ENCODE data around the gene KCNK13.

Gene KCNK13

DNA sequence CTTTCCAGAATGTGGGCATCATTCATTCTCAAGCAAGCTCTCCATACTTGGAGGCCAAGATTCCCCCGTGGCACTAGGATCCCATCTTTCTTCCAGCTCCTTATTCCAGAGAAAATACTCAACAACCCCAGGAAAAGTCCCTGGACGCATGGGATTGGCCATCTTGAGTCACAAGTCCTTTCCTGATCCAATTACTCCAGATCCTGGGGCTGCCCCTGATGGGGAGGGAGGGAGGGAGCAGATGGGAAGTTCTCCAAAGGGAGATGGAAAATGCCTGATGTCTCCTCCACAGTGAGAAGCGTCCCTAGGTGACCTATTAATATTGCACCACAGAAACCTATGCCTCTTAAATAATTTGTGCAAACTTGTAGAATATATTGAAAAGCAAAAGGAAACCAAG lies 12.4 kb upstream of the KCNK13 start:
- TF ChIP-seq CTCF (IDR thresholded peaks at IDR 0.05; ENCODE audit: control insufficient read depth, extremely low read depth, insufficient read depth) = no peak
- no peak for DNase-seq (ENCODE audit: low read depth)
- no peak overlapping the region for H3K4me3 ChIP-seq (ENCODE audit: low read depth, low read length)

GRCh38 chr14:90050271-90050670 lies 11.5 kb upstream of the KCNK13 start:
- no peak overlapping the region for H3K4me3 ChIP-seq (ENCODE audit: low read depth, low read length)
- no peak for DNase-seq (ENCODE audit: low read depth)
- no peak for TF ChIP-seq CTCF (IDR thresholded peaks at IDR 0.05; ENCODE audit: control insufficient read depth, extremely low read depth, insufficient read depth)

DNA sequence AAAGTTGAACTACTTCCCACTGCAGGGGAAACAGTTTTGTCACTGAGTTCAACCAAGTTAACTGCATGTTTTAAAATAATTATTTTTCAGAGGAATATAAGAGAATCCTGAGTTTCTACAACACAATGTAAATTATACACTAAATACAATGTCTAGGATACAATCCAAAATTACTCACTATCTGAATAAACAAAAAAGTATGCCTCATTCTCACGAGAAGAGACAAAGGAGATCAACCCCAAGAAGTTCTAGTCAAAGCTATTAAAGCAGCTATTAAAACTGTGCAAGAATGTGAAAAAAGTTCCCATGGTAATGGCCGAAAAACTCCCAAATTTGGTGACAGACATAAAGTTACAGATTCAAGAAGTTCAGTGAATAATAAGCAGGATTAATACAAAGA lies 8.8 kb upstream of the KCNK13 start:
- TF ChIP-seq CTCF (IDR thresholded peaks at IDR 0.05; ENCODE audit: control insufficient read depth, extremely low read depth, insufficient read depth) = no peak
- H3K4me3 ChIP-seq (ENCODE audit: low read depth, low read length) = no peak overlapping the region
- DNase-seq (ENCODE audit: low read depth) = peak; percentile 34

- peak; percentile 95 for DNase-seq (ENCODE audit: low read depth)
- H3K4me3 ChIP-seq (ENCODE audit: low read depth, low read length) = no peak overlapping the region
- TF ChIP-seq CTCF (IDR thresholded peaks at IDR 0.05; ENCODE audit: control insufficient read depth, extremely low read depth, insufficient read depth) = no peak
Observed at GRCh38 chr14:90054803-90055202, 7.0 kb upstream of the KCNK13 start.

DNA sequence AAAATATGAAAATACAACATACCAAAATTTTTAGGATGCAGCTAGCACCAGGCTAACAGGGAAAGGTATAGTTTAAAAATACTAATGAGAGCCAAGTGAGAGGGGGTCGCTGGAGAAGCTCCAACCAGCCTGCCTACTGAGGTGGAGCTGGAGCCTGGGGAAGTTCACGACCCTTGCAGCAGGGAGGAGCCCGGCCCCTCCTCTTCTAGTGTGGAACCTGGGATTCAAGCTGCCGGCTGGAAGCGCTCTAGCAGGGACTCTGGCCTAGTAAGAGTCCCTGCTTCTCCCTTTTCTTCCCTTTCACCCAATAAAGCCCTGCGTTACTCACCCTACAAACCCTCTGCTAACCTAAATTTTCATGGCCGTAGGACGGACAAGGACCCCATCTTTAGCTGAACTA lies 5.0 kb upstream of the KCNK13 start:
- H3K4me3 ChIP-seq (ENCODE audit: low read depth, low read length) = no peak overlapping the region
- TF ChIP-seq CTCF (IDR thresholded peaks at IDR 0.05; ENCODE audit: control insufficient read depth, extremely low read depth, insufficient read depth) = no peak
- no peak for DNase-seq (ENCODE audit: low read depth)

DNA sequence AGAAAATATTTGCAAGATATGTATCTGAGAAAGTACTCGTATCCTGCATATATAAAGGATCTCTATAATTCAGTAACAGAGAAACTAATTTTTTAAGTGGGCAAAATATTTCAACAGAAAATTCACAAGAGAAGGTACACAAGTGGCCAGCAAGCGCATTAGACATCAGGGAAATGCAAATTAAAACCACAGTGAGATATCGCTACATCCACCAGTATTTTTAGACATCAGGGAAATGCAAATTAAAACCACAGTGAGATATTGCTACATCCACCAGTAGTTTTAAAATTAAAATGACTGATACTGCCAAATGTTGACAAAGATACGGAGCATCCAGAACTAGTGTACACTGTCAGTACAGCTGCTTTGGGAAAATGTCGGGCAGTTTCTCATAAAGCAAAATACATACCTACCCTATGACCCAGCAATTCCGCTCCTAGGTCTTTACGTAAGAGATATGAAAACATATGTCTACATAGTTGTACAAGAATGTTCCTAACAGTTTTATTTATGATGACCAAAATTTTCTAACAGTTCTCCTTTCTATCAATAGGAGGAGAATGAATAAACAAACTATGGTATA lies 2.8 kb upstream of the KCNK13 start:
- DNase-seq (ENCODE audit: low read depth) = no peak
- TF ChIP-seq CTCF (IDR thresholded peaks at IDR 0.05; ENCODE audit: control insufficient read depth, extremely low read depth, insufficient read depth) = no peak
- no peak overlapping the region for H3K4me3 ChIP-seq (ENCODE audit: low read depth, low read length)

DNA sequence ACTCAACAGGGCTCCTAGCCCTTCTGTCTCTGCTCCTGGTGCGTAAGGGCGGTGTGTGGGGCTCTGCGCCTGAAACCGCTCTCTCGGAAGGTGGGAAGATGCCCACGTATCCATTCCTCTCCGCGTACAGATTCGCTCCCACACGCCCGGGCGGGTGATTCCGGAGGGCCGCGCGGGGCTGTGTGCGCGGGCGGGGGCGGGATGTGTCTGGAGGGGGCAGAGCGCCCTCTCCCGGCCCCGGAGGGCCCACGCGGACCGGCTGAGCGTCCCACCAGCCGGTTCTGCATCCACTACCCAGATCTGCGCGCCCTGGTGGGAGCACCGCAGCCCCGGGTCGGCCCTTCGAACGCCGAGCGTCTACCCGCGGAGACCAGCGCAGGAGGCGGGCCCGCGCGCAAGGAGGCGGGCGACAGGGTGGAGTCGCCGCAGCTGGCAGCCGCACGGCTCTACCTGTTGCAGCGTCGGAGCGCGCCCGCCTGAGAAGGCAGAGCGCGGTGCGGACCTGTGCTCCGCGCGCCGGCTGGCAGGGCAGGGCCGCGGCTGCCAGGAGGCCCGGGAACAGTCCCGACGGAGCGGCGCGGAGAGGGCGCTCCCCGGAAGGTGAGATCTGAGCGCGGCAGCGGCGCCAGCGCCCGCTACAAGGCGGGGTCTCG lies 1.4 kb upstream of the KCNK13 start:
- peak overlapping the region; percentile 40 for H3K4me3 ChIP-seq (ENCODE audit: low read depth, low read length)
- peak; percentile 39 for TF ChIP-seq CTCF (IDR thresholded peaks at IDR 0.05; ENCODE audit: control insufficient read depth, extremely low read depth, insufficient read depth)
- DNase-seq (ENCODE audit: low read depth) = peak; percentile 40
